Left ventricle myocardium superior (tissue), 1 donor: Measurements from ENCODE around the gene MMP24OS. TPM values are rescaled to one million over a fixed set of nuclear protein-coding genes. Genes with fewer than 3 reads are reported as not detected.
A peak's percentile ranks its signal among the peaks of the same experiment; 100 is the strongest.

Source experiments
- ATAC-seq: fragments of 200-7000 bp; cut with Tn5 transposase; one replicate; pipeline ENCODE4 v1.9.1; 2020; ENCODE audit warnings: mild to moderate bottlenecking, moderate library complexity
- DNase-seq: peaks from one replicate; pipeline ENCODE4 v3.0.0-alpha.2; 2020
- intact Hi-C: fragments of 100-400 bp; cut with micrococcal nuclease; formaldehyde crosslinking; loops from one replicate; pipeline ENCODE4 v1.11.0; 2022
- total RNA-seq: library from RNA; stranded (reverse); fragmentation: NEBNext Ultra II Directional; extraction: Animal tissue kit (Norgen Biotek cat#: 25700); gene quantifications from one replicate; pipeline ENCODE4 v1.2.1, GENCODE V29; 2021
- donor health status: DM: no; HTN: yes; CAD: no; lungs with severe emphysema.

Gene MMP24OS
- total RNA-seq, 1 donor from 2014 or later = 48.4 TPM

DNA sequence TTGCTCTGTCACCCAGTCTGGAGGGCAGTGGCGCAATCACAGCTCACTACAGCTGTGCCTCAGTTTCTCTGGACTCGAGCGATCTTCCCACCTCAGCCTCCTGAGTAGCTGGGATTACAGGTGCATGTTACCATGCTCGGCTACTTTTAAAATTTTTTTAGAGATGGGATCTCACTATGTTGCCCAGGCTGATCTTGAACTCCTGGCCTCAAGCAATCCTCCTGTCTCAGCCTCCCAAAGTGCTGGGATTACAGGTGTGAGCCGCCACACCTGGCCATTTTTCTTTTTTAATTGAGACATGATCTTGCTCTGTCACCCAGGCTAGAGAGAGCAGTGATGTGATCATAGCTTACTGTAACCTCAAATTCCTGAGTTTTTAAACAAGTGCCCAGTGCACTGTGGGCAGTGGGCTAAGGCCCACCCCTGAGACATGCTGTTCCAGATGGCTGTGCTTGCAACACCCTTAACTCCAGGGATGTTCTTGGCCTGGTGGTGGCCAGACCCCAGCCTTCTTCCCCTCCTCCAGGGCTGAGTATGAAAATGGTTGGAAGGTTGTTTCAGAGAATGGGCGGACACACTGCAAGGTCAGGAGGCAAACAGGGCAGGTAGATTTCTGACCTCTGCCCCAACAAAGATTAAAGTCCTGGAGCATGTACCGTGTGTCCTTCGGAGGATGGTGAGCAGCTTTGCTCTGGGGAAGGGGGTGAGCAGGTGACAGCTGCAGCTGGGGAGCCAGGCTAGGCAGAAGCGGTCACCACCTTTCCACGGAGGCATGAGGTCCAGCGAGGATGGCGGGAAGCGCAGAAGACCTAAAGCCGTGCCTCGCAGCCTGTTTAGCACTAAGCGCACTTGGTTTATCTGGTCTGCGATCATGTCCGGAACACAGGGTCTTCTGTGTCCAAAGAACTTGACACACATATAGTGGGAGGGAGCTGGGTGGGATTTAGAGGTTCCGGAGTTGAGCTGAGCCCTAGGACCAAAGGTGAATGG, 15.7 kb upstream of the MMP24OS start:
- ATAC-seq (no peak), DNase-seq (no peak)
- intact Hi-C loops = no loop called here

DNA sequence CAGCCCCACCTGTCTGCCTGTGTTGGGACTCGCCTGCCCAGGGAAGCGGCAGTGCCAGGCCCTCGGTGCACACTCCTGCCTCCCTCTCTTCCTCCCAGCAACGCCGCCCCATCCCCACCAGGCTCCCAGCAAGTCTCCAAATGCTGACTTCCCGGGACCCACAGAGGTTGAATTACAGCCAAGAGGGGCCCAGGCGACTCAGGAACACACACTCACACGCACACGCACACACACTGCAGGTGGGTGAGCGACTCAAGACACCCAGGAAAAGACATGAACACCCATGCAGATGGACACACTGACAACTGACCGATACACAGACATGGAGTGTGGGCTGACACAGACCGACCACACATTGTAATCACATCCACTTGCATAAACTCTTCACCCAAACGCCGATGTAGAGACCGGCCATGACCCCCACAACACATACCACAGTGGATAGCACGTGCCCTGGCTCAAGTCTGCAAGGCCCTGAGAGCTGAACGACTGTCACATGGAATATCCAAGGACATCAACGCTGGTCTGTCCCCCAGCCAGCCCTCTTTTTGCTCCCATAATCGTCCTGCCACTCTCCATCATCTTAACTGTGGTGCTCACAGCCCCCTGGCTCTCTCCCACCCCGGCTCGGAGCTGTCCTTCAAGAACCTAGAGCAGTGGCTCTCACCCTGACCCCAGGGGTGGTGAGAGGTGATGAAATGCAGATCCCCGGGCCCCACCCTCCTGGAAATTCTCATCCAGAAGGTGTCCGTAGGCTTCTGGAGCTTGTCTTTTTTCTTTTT, 14.8 kb upstream of the MMP24OS start:
- ATAC-seq (no peak), DNase-seq (no peak)
- intact Hi-C loops = no loop called here

DNA sequence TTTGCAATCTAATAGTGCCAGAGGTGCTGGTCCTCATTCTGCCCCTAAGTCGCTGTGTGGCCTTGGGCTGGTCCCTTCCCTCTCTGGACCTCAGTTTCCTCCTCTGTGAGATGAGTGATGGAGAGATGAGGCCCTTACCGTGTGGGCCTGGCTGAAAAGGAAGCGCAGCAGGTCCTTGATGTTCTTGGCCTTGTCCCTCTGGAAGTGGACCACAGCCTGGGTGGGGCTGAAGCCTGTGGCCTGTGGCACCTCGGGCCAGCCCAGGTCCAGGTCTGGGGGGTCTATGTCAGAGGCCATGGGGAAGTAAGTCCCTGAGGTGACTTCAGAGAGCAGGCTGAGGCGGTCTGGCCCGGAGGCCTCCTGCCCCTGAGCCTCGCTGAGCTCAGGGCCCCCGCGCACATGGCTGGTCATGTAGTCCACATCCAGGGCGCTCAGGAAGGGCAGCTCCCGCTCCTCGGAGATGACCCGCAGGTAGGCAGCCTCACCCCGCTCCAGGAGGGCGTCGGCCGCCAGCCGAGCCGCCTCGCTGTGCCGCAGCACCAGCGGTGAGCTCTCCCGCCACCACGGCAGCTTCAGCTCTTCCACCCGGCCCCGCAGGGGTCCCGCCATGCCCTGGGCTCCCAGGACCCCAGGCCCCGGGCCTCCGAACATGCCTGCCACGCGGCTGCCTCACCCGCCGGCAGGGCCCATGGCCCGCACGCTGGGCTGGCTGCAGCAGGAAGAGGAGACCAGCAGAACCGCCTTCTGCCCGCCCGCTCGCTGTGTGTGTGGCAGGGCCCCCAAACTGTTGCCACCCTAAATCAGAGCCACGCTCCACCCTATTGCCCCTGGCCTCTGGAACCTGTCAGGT, 14.0 kb upstream of the MMP24OS start, which contains the start of gene FAM83C:
FAM83C (minus strand) TSS at position 772 of the 850 bp plus-strand sequence; CDS start at position 651, 121 bp downstream.
- DNase-seq = no peak
- ATAC-seq = no peak

DNA sequence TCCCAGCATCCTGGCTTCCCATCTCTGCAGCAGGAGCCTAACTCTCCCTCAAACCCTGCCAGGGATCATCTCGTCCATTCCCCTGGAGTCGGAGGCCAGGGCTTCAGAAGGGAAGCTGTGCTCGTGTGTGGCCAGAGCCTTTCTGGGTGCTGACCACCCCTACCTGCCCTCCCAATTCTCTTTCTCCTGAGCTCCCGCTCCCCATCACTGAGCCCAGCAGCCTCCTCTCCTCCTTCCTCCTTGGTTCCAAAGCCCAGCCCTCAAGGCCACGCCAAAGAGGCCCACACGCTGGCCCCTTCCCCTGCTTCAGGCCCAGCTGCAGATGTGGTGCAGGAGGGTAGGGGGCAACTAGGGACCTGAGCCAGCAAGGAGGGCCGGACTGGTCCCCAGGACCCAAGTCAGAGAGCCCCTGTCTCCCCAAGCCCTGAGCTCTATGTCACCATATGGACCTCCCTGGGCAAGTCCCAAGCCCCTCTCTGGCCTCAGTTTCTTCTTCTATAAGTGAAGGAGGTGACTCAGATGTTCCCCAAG, 13.0 kb upstream of the MMP24OS start:
- peak; percentile 4 for DNase-seq
- intact Hi-C loops = no loop called here
- no peak for ATAC-seq

More for the DNA sequence above, 14.0 kb upstream of the MMP24OS start, which contains the start of gene FAM83C:
- intact Hi-C loops = no loop called here

DNA sequence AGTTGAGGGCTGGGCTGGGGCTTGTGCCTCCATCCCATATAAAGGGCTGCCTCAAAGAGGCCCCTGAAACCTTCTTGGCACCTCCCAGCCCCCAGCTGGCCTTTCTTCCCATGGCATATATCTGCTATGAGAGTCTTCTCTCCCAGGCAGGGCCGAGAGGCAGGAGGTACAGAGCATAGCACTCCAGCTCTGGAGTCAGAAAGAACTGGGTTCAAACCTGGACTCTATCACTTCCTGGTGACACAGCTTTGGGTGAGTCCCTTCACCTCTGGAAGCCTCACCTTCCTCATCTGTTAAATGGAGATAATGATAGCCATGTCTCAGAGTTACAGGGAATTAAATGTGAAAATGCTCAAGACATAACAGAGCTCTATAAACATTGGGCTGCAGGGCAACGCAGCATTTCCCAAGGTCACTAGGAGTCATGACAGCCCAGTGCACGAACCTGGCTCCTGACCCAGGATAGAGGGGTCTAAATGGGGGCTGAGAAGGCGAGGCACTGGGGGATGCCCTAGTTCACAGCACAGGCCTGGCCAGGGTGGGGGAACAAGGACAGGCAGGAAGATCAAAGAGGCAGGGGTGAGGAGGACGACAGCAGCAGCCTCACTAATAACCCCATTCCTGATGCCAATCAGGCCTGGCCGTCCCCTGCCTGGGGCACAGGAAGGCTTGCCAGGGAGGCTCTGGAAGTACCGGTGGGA, 12.4 kb upstream of the MMP24OS start:
- intact Hi-C loops = no loop called here
- ATAC-seq = no peak
- DNase-seq = peak; percentile 2

DNA sequence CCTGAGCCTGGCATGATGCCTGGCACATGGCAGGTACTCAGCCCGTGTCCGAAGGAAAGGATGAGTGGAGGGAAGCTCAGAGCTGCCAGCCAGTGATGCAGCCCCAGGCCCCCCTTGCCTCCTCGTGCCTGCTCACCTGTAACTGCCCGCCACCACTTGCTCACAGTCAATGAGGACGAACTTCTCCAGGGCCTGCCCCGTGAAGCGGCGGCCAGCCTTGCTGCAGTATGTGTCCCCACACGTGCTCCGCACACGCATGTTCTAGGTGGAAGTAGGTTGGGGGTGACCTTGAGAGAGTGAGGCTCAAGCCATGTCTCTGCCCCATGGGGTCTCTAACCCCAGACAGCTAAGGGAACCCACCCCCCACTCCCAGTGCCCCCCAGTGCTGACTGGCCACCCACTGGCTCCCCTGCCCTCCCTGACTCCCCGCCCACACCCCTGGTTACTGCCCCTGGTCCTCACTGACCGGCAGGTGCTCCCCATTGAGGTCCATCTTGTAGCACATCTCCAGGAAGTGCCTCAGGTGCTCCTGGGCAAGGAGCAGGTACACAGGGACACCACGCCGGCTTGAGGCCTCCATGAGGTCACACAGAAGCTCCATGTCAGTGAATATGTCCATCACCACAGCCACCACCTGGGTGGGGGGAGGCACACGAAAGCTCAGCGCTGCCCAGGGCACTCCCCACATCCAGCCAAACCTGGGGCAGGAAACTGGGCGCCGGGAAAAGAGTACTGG, 10.6 kb upstream of the MMP24OS start:
- peak; percentile 30 for DNase-seq
- intact Hi-C loops = no loop called here
- ATAC-seq = no peak

DNA sequence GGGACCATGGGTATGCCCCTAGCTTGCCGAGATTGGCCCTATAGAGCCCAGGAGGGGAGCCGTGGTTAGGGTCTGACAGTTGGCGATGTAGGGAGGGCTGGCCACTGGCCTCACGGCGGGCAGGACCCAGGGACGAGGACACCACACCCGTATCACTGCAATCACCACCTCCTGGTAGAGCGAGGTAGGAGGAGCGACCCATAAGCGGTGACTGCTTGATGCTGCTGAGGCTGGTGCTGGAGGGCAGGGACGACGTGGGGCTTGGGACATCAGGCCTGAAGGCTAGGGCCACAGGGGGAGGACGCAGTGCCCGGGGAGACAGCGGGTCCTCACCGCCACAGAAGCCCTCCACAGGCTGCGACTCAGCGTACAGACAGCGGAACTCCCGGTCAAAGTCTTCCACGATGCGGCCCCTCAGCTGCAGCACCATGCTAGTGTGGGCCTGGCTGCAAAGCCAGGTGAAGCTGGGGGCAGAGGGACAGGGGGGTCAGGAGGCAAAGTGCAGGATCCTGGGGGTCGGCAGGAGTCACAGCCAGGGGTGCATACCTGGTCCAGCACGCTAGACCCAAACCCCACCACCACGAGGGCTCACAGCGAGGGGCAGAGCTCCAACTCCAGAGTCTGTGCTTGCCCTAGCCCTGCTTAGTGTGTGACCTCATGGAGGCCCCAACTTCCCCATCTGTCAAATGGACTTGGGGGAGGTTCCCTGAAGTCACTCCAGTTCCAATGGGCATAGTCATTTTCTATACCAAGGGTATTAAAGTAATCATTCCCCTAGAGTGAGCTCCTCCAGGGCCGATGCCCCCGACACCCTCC, 9.8 kb upstream of the MMP24OS start:
- no peak for ATAC-seq
- DNase-seq = peak; percentile 22
- intact Hi-C loops = no loop called here

DNA sequence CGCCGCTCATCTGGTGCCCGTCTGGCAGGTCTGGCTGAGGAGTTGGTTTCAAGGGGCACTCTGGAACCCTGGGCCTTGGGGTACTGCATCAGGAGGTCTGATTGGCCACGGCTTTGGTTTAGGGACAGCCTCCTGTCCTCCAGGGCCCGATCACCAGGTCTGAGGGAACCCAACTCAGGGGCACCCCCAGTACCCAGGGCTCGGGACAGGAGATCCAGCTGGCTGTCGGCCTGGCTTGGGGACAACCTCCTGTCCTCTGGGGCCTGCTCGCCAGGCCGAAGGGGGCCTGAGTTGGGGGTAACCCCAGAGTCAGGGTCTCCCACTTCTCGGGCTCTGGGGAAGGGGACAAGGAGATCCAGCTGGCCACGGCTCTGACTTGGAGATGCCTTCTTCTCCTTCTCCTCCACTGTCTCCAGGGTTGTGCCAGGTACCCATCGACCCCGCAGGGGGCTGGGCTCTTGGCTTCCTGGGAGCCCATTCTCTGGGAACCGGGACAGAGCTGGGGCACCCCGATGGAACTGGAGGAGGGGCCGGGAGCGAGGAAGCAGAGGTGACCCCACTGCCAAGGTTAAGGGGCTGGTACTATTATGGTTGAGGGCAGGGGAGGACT, 9.1 kb upstream of the MMP24OS start:
- ATAC-seq (no peak), DNase-seq (peak; percentile 12)
- intact Hi-C loops = no loop called here

DNA sequence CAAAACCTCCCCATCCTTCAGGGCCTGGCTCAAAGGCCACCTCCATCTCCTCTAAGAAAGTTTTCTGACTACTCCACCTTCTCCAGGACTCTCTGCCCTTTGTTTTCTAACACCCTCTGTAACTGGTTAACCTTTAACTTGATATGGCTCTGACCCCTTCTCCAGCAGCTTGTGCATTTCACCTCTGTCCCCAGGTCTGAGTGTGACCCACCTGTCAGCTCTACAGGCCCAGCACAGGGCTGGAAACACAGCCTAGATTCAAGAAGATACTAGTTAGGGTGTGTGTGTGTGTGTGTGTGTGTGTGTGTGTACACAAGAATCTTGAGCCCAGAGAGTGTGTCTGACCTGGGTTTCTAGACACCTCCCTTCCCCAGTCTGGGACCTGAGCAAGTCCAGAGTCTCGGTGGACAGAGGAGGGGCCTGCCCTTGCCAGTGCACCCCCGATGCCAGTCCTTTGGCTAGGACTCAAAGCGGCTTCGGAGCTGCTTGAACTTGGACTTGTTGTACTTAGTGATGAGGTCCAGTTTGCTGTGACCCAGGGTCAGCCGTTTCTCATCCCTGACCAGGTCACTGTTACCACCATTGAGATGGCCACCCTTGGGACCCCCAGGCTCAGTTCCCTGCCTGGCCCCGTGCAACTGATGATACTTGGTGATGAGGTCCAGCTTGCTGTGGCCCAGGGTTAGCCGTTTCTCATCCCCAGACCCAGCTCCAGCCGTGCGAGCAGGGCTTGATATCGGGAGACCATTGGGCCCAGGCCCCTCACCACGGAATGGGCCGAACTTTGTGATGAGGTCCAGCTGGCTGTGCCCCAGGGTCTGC, 8.4 kb upstream of the MMP24OS start:
- DNase-seq (no peak), ATAC-seq (no peak)
- intact Hi-C loops = no loop called here

DNA sequence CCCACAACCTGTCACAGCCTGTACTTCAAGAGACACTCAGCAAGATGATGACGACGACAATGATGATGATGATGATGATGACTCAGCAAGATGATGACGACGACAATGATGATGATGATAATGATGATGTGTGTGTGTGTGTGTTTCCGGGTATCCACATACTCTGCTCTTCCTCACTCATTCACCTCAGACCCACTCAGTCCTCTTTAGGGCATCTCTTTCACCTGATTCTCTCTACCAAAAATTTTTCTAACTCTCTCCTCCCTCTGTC, 7.8 kb upstream of the MMP24OS start:
- DNase-seq (no peak), ATAC-seq (no peak)
- intact Hi-C loops = no loop called here

DNA sequence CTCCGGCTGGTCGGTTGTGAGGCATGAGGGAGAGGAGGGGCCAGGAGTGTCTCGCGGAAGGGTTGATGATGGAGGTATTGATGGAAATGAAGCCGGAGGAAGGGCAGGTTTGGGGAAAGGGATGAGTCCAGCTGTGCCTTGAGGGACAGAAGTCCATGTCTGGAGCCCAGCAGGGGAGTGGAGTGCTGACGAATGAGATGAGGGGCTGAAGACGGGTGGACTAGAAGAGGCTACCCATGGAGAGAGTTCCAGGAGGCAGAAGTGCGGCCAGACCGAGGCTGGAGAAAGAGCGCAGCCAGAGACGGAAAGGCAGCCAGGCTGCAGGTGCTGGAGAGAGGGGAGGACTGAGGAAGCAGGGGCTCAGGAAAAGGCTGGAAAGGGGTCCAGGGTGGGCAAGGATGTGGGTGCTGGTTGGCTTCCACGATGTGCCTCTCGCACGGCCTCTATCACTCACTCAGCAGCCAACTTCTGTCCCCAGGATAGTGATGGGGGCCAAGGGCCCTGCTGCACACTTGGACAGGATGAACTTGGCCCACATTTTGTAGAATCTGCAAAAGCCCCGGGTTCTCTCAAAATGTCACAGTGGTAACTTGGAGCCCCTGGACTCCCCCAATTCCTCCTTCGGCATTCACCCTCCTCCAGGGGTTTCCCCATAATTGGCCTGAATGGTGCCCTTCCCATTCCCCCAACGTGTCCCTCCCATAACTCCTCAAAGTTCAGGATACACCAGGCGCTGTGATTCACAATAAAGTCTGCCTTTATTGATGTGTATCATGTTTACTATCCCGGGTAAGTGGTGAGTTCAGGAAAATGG, 7.3 kb upstream of the MMP24OS start:
- intact Hi-C loops = no loop called here
- ATAC-seq = peak; percentile 4
- no peak for DNase-seq

DNA sequence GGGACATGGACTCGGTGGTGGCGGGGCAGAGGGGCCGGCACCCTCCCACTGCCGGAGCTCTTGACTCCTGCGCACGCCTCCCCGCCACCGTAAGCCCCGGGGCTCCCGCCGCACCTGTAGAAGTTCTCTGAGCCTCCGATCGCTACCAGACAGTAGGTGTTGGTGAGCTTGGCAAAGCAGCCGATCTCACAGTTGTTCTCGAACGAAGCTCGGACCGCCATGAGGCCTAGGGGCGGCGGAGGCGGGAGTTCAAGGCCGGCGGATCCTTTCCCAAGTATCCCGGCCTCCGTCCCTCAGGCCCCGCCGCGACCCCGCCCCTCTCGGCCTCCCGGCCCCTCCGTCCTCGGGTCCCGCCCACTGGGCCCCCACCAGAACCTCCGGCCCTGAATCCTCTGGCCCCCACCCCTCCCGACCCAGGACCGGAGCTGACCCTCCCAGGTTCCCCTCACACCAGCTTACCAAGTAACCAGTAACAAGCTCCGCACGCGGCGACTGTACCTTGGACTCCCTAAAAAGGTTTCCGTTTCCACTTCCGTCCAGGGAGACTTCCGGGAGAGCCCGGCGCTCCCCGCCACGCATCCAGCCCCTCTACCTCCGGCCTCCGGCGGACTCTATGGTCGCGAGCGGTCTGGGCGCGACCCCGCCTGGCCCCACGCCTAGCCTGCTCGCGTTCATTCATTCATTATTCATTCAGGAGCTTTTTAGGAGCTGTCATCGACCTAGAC, 6.5 kb upstream of the MMP24OS start, which contains the start of gene EIF6:
EIF6 (minus strand) TSS at position 506 of the 725 bp plus-strand sequence; CDS start at position 221, 285 bp downstream.
- intact Hi-C loops = no loop called here
- ATAC-seq = peak; percentile 92
- DNase-seq = peak; percentile 88

DNA sequence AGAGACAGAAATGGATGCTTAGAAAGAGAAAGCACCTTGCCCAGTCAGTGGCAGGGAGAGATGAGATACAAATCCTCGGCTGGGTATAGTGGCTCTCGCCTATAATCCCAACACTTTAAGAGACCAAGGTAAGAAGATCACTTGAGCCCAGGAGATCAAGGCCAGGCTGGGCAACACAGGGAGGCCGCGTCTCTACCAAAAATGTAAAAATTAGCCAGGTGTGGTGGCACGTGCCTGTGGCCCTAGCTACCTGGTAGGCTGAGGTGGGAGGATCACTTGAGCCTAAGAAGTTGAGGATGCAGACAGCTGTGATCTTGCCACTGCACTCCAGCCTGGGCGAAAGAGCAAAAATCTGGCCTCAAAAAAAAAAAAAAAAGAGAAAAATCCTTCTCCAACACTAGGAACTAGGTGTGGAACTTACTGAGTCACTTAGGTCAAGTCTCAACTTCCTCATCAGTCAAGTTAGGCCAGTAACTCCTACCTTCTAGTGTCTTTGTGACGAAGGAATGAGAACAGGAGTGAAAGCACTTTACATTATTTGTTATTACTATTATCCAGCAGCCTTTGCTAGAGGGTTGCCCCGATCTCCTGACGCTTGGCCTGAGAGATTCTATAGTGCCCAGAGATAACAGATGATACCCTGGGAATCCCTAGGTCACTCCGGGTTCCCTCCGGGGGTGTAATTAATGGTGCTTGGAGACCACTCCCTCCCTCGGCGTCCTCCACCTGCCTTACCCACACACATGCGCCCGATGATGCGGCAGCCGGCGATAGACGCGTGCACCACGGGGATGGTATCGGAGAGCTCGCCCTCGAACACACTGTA, 5.7 kb upstream of the MMP24OS start:
- DNase-seq = no peak
- ATAC-seq = no peak
- intact Hi-C loops = no loop called here
